ENCODE results near the gene PGA3.

- no peak for TF ChIP-seq FOXP2 (optimal IDR thresholded peaks at IDR 0.05; ENCODE audit: borderline replicate concordance, extremely low read depth, extremely low read length, insufficient read depth)
- TF ChIP-seq POLR2AphosphoS5 (IDR thresholded peaks at IDR 0.05; ENCODE audit: low read depth, low read length) = no peak
- no peak for TF ChIP-seq REST (IDR thresholded peaks at IDR 0.05; ENCODE audit: insufficient read depth in 1 of 2, low read depth in 2 of 2, low read length in 2 of 2)
Observed at GRCh38 chr11:61174949-61175348, 28.4 kb upstream of the PGA3 start.

Data from PFSK-1 (cell line).